Islet of Langerhans (tissue), 1 donor: ENCODE measurements around the gene CCDC159.
"Not testable (repeated sequence)": the region's sequence is repeated elsewhere in the genome, so short reads cannot be mapped to it uniquely, and the experiment has no call there.

ENCODE experiments used
- FAIRE-seq: peaks from one replicate; lab custom pipeline; 2011; peaks lifted over from hg19 to GRCh38; lab: Jason Lieb, UNC

Gene CCDC159, protein sequence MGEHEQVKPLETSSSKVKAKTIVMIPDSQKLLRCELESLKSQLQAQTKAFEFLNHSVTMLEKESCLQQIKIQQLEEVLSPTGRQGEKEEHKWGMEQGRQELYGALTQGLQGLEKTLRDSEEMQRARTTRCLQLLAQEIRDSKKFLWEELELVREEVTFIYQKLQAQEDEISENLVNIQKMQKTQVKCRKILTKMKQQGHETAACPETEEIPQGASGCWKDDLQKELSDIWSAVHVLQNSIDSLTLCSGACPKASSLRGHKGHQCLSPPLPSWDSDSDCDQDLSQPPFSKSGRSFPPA

DNA sequence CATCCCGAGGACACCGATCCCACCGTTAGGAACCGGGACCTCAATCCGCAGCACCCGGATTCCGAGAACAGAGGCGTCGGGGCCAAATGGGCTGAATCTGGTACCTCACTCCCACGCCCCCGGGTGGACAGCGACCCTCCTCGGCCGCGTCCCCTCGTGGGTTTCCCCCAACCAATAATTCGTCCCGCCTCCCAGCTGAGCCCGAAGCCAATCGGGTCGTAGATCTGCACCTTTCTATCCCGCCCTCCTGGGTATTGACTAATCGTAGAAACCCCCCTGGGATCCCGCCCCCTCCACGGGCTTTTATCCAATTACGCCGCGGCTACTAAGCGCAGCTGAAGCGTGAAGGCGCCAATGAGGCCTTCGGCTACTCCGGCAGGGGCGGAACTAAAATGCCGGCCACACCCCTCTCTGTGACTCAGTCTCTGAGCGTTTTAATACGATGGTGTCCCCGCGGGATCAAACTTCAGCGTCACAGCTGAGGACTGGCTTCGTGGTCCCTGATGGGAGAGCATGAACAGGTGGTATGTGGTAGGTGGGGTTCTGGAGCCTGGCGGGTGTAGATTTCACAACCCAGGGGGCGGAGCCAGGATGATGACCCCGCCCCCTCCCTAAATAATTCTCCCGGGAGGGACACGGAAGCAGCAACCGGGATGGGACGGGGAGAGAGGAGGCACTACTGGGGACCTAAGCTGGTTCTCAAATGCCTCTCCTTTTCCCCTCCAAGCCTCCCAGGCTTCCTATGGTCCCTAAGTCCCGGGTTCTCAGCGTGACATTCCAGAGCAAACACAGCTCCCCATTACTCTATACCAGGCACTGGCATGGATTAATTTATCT, at the start of gene CCDC159, which contains the start of gene TMEM205:
TSS of gene CCDC159 (plus strand) at position 416 of the 837 bp plus-strand sequence. CDS start at position 504, 88 bp downstream.
TSS of gene TMEM205 (minus strand) at position 165 of the 837 bp plus-strand sequence. CDS start 649 bp downstream, outside the sequence.
- peak; percentile 98 for FAIRE-seq

GRCh38 chr19:11299946-11300810, 46.1 kb upstream of the CCDC159 start:
- FAIRE-seq: no peak

- no peak for FAIRE-seq
These were observed 45.6 kb upstream of the CCDC159 start for GRCh38 chr19:11300811-11301120.

DNA sequence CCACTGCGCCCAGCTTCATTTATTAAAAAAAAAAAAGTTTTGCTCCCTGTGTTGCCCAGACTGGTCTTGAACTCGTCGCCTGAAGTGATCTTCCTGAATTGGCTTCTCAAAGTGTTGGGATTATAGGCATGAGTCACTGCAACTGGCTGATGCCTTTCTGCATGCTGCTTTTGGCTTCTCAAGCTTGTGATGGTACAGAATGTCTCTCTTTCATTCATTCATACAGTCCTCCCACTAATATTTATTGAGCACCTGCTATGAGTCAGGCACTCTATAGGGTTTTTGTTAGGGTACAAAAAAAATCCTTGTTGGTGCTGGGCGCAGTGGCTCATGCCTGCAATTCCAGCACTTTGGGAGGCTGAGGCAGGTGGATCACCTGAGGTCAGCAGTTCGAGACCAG, 41.4 kb upstream of the CCDC159 start:
- FAIRE-seq: no peak

DNA sequence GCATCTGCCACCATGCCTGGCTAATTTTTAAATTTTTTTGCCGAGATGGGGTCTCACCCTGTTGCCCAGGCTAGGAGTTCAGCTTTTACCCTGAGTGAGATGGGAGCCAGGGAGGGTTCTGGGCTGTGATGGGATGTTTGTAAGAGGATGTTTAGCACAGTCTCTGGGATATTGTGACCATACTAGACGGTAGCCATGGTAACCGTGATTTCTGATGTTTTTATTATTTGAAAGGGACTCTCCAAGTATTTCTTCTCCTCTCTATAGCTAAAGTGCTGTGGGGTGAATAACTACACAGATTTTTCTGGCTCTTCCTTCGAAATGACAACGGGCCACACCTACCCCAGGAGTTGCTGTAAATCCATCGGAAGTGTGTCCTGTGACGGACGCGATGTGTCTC, 40.0 kb upstream of the CCDC159 start:
- no peak for FAIRE-seq

GRCh38 chr19:11320278-11320995, 25.9 kb upstream of the CCDC159 start:
- not testable (repeated sequence) for FAIRE-seq

- FAIRE-seq: no peak
These were observed 24.9 kb upstream of the CCDC159 start for GRCh38 chr19:11321191-11322126.

- FAIRE-seq: no peak
These were observed 23.9 kb upstream of the CCDC159 start for GRCh38 chr19:11322269-11323024.

- FAIRE-seq: no peak
These were observed 22.7 kb upstream of the CCDC159 start for GRCh38 chr19:11323601-11324078.

GRCh38 chr19:11324079-11324661, 22.1 kb upstream of the CCDC159 start:
- no peak for FAIRE-seq

DNA sequence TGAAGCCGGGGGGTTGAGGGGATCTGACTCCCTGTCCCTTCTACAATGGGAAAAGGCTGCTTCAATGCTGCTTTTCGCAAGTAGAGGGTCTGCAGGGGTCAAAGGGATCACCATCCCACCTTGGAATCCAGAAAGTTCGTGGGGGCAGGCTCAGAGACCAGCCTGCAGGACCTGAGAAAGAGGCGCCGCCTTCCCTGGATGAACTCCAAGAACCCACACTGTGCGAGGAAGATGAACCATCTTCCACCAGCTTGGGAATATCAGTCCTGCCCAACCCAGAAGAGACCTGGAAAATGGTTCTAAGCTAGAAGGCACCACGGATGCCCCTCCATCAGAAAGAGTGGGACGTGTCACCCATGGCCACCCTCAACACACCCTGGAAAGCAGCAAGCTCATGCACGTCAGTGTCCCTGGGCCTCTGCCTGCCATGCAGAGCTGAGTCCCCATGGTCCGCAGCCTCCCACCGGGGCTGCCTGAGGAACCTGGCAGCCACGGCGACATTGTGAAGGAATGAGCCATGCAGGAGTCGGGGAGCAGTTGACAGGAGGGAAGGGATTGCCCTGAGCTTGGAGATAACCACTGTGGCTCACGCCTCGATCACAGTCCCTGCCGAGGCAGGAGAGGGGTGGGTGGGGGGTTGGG, 21.4 kb upstream of the CCDC159 start:
- no peak for FAIRE-seq

DNA sequence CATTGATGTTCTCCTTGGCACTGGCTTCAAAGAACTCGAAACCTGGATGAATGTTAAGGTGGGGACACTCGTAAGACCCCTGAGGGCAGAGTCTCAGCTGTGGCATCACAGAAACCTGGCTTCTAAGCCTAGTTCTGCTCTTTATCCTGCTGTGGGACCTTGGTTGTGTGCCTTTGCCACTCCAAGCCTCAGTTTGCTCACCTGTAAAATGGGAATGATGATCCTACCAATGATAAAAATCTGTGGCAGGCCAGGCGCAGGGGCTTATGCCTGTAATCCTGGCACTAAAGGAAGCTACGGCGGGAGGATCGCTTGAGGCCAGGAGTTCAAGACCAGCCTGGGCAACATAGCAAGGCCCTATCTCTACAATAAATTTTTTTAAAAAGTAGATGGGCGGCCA, 20.8 kb upstream of the CCDC159 start:
- no peak for FAIRE-seq

DNA sequence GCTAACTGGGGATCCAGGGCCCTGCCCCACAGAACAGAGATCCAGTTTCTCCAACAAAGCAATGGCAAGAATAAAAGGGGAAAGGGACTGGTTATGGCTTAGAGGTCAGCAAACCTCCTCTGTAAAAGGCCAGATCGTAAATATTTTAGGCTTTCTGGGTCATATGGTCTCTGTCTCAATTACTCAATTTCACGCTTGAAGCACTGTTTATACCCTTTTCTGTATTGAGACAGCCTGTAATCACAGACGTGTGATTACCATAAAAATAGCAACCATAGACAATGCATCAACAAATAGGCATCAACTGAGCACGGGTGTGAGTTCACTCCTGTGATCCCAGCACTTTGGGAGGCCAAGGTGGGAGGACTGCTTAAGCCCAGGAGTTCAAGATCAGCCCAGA, 16.2 kb upstream of the CCDC159 start:
- FAIRE-seq: no peak

GRCh38 chr19:11331502-11331901, 14.8 kb upstream of the CCDC159 start:
- FAIRE-seq: no peak

DNA sequence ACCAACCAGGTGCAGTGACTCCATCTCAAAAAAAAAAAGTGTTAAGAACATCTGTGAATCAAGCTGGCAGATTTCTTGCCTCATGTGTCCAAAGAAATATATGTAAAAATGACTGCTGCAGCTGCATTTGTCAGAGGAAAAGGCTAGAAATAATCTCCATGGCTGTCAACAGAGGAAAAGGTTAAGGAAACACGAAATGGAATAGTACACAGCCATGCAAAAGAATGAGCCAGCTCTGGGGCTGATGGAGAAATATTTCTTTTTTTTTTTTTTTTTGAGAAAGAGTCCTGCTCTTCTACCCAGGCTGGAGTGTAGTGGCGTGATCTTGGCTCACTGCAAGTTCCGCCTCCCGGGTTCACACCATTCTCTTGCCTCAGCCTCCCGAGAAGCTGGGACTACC, 13.5 kb upstream of the CCDC159 start:
- FAIRE-seq: no peak

GRCh38 chr19:11333838-11334237, 12.5 kb upstream of the CCDC159 start:
- FAIRE-seq: not testable (repeated sequence)

DNA sequence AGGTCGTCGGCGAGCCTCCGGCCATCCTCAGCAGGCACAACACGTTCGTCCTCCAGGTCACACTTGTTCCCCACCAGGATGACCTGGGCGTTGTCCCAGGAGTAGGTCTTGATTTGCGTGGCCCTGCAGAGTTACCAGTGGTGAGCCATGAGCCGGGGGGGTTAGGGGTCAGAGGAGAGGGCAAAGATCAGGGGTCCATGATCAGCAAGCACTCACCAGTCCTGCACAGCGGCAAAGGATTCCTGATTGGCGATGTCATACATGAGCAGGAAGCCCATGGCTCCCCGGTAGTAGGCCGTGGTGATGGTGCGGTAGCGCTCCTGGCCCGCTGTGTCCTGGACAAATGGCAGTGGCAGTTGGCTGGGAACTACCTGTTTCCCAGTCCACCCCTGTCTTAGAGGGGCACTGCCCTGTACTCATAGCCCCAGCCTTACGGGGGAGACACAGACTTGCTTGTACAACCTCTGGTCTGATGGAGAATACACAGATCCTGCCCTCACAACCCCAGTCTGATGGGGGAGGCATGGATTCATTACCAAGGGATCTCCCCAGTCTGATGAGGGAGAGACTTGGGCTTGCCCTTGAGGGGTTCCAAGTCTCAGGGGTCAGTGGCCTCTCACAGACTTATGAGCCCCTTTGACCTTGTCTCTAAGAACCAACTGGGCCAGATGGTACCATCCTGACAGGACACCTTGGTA, 10.7 kb upstream of the CCDC159 start:
- FAIRE-seq: no peak

DNA sequence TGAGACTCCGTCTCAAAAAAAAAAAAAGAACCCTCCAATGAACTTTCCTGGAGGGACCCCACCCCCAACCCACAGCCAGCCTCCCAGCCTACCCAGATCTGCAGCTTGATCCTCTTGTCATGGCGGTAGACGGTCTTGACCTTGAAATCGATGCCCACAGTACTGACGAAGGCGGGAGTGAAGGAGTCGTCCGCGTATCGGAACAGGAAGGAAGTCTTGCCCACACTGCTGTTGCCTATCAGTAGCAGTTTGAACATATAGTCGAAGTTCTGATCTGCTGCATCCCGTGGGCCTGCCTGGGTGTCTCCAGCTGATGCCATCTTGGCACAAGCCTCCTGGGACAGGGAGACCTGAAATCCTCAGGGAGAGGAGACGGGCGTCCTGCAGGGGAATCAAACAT, 9.2 kb upstream of the CCDC159 start:
- FAIRE-seq: no peak
